OCI-M2 (cell line): ENCODE data around the gene TNIP1.

Experiments
- DNase-seq: peaks from one replicate; lab custom pipeline; 2025; ENCODE audit not compliant: unreplicated experiment; lab: John Stamatoyannopoulos, UW

Gene TNIP1

DNA sequence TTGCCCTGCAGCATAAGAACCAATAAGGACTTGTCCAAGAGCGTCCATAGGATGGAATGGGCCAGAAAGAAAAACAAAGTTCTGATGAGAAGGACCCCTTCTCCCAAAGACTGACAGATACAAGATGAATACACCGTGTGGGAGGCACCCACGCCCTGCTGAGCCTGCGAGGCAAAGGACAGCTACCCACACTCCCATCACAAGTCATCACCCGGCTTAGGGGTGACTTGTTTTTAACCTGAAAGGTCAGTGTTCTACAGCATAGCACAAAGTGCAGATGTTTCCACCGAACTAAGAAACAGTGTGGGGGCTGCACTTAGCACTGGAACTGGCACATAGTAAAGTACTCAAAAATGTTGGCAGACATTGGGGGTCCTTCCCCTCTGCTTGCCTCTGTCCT lies 13.9 kb downstream of the TNIP1 start:
- DNase-seq: no peak

DNA sequence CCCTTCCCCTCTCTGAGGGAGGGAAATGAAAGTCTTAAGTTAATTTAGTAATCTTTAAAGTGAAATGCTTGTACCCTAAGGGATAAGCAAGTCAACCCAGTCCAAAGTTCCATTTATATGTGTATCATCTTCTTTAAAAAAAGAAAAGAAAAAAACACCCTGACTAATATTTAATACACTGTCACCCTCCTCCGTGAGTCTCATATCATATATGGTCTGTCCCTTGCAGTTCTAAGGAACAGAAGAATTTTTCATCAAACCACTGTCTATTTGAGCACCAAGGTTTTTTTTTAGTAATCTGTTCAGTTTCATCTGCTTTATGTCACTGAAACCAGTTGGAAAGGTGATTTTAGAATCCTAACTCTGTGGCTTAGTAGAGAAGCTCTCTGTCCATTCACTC lies 15.2 kb downstream of the TNIP1 start:
- no peak for DNase-seq

DNA sequence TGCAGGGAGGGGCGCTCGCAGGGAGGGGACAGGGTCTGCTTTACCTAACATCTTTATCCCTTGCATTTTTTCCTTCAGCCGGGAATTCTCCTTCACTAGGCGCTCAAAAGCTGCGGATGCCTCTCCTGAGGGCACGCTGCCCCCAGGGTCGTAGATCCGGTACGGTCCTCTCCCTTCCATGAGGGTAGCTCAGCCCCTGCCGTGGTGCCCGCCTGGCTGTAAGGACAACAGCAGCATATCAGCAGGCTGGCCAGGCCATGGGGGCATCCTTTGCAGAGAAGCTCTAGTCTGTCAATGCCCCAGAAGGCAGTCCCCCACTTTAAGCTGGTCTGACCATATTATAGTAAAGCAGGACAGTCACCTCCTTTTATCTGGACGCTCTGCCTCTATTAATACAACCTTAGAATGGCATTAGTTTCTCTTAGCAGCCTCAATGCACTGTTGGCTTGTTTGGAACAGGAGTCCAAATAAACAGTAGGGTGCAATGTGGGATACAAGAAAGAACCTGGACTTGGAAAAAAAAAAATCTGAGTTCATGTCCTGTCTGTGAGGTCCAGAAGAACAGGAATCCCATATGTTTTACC lies 15.8 kb downstream of the TNIP1 start:
- DNase-seq: no peak

DNA sequence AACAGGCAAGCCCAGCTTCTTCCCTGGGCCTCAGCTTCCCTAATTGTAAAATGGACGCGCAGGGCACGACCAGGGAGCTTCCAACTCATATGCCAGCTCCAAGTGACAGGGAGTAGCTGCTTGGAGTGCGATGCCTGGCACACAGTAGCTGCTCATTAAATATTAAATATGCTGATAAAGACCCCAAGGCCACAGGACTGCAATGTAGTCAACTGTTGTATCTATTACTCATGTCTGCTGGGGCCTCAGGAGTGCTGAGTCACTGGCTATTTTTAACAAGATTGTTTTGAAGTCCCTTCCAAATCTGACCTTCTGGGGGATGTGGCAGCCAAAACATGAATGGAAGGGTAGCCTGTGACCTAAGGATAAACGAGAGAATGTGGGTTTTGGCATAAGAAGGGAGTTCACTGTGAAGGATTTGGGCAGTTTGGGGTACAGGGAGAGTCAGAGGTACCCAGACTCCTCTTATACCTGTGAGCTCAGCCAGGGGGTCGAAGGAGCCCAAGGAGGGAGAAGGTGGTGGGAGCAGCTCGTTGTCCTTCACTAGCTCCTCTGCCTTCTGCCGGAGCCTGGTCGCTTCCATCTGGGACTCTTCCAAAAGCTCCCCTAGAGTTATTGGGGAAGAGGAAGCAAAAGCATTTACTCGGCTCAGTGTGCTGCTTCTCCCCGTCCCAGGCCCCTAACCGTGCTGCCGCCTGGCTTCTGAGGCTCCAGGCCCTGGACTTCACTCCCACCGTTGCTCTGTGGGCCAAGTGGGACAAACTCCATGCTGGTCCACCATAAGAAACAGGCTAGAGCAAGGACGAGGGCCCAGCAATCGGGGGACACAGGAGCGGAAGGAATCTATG lies 17.5 kb downstream of the TNIP1 start:
- DNase-seq: no peak

DNA sequence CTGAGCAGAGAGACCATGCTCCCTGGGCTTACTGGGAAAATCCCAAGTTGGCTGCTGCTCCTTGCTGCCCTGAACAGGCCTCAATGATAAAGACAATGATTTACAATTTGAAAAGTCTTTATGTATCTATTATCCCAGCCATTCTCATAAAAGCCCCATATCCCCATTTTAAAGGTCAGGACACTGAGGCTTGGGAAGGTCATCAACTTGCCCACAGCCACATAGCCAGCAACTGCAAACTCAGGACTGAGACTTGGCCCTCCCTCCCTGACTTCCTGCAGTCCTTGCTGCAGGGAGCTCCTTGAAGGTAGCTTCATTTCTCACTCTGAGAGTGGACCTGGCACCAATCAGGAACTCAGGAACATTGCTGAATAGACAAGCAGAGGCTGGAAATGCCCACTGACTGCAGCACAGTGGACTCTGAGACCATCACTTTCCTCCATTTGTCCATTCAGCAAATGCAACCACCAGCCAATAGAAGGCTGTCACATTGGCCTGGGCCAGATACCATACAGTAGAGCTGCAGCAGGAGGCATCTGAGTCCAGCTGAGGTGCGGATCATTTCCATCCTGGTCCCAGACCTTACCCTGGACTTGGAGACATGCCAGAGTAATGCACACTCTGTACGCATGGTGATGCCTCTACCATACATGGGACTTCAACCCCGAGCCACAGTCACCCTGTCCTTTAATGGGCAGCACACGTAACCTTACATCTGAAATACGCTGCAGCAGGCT lies 18.3 kb downstream of the TNIP1 start:
- no peak for DNase-seq

DNA sequence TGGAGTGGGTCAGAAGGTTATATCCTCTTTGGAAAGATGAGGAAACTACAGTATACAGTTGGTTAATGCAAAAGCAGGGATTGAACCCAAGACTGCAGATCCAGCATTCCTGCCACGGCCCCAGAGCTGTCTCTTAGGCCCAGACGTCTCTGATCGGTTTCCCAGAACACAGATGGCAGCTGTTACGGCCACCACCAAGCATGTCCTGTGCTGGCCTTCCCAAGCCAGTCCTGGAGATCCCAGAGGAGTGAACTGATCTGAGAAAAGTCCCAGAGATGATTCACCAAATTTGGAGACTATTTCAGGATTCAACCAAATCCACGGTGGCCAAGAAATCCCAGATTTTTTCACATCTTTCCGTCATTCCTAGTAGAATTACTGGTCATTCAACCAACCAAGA lies 20.1 kb downstream of the TNIP1 start:
- DNase-seq: no peak

DNA sequence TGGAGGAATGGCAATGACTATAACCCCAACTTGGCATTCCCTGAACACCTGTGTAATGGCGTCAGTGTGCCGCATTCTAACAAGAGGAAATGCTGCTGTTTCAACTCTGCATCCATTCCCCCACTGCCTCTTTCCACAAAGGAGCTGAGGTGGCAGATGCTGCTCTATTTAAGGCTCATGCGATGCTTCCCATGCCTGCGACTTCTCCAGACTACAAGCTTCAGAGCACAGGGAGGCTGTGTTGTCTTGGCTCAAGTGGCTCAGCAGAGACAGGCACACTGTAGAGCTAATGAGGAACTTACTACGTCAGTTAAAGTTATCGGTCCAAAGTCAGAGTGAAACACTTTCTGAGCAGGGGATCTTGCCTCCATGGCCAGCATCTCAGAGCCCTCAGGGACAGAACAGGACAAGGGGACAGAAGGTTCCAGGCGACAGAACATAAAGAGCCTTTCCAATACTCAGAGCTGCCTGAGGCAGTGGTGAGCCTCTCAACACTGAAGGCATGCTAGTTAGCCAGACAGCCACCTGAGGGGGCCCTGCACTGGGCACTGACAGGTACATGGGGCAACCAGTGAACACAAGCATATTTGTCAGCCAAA lies 21.8 kb downstream of the TNIP1 start:
- DNase-seq: no peak

DNA sequence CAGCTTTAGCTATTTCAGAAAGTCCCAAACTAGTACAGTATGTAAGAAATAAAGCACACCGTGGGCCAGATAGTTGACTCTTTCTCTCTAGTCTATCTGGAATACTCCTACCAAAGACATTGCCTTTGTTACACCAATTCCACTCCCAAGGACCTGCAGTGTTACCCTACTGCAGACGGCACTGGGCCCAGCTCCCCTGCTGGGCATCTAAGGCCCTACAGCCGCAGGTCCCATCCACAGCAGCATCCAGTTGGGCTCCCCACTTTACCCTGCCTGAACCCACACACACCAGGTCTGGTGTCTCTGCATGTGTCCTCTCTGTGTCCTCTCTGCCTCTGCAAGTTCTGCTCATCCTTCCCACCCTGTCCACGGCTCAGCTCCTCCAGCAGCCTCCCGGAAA lies 22.5 kb downstream of the TNIP1 start:
- no peak for DNase-seq

DNA sequence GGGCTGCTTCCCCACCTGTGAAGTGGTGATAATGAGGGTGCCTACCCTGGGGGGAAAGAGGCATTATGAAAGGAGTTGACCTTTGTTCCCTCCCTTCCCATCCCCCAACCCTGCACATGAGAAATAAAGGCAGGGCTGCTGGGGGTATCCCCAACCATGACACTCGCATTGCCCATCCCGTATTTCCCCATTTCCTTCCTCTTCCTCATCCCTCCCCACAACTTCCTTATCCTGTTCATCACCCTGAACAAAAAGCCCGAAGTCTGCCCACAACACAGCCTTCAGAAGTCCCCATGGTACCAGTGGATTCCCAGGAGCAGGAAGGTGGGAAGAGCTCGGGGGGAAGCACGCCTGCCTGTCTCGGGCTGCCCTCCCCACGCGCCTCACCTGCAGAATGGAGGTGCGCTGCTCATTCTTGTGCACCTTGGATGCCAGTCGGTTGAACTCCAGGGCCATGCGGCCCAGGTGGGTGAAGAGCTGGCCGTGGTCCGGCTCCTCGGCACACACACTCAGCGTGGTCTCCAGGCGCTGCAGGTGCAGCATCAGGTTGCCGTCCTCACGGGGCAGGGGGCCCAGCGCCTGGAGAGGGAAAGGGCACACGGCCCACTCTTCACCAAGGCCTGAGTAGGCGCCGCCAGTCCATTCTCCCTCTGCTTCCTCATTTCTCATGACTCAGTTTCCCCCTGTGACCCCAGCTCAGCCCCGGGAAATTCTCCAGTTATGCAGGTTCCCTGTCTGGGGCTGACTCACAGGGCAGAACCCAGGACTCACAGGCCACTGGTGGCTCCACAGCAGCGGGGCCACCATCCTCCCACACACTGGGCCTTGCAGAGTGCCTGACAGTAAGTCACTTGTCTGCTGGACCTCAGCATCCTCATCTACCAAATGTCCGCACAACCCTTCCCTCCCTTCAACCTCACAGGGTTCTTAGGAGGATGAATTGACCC lies 24.2 kb downstream of the TNIP1 start:
- no peak for DNase-seq

DNA sequence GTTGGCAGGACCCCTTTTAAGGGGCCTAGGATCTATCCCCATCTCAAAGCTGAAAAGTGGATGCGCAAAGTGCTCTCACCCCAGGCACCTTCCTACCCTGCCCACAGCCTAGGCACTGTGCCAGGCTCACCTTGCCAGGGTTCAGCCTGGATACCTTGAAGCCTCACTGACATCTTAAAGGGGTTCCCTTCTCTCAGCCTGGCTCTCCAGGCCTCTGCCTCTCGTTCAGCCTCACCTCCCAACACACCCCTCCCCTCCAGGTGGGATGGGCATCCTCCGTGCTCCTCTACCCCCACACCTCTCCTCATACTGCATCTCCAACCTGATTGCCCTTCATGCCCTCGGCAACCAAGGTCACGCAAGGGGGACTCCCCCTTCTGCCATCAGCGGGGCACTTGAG lies 25.5 kb downstream of the TNIP1 start:
- DNase-seq: no peak

DNA sequence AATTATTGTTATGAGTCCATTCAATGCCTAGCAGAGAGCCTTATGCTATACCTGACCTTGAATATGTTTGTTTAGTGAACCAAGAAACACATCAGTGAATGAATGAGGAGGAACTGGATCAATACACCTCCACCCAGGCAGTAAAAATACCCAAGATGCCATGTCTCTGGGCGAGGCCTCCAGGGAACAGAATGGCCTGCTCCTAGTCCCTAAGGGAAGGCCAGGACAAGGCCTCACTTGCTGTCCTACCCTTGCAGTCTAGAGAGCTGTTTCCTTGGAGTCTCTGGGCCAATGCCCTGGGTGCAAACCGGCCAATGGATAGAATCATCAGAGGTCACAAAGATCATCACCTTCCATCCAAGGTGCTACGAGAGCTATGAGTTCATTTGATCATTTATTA lies 26.1 kb downstream of the TNIP1 start:
- no peak for DNase-seq

DNA sequence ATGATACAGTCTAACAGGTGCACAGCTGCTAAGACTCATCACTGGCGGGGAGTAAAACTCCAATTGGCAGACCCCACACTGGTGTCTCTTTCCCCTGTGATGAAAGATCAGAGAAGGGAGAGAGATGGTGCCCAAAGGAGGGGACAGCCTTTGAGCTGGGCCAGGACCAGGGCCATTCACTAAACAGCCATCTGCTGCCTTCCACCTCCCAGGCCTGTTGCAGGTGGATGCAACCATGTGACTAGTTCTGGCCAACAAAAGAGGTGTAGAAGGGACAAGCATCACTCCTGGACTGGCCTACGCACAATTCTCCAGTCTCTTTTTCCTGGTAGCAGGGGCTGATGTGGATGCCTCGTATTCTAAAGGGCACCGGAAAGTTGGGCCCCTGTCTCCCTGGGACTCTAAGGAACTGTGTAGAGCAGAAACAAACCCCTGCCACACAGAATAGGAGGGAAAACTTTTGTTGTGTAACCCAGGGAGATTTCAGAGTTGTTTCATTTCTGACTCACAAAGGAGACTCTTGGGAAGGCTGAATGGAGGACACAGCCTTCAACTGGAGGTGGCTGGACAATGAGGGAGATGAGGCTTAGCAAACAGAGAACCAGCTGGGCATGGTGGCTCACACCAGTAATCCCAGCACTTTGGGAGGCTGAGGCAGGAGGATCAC lies 26.9 kb downstream of the TNIP1 start:
- no peak for DNase-seq

DNA sequence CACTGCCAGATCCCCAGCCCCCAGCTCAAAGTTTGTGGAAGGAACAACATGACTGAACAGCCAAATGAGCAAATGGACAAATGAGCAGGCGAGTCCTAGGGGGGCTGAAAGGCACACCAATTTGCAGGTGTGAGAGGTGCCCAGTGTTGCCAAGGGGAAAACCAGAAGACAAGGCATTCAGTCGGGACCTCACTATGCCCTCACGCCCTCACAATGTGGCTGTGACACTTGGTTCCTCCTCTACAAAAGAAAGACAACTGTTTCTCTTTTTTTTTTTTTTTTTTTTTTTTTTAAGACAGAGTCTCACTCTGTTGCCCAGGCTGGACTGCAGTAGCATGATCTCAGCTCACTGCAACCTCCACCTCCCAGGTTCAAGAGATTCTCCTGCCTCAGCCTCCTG lies 28.0 kb downstream of the TNIP1 start:
- no peak for DNase-seq

DNA sequence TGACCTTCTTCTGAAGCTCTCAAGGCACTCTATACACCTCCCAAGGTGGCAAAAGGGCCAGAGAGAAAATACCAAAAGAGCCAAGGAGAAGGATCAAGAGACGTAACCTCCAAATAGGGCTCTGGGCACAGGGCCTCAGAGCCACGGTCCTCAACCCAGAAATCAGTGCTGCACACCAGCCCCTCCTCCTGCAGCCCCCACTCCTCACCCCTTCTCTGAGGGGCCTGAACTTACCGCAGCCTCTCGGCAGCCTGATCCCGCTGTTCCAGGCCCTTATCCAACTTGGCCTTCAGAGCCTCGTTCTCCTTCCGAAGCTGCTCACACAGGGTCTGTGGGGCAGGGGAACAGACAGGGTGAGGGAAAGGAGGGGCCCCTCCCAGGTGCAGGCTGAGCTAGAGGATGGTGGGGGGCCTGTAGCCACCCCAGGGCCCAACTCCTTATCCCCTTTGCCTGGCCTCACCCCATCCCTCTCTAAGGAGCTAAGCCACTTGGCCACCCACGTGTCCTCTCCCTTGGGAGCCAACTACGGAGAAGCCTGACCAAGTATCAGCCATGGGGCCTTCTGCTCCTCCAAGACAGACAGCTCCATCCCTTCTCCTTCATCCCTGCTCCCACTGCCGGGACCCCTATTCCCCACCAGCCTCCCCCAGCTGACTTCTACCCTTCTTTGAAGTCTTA lies 28.8 kb downstream of the TNIP1 start:
- no peak for DNase-seq

DNA sequence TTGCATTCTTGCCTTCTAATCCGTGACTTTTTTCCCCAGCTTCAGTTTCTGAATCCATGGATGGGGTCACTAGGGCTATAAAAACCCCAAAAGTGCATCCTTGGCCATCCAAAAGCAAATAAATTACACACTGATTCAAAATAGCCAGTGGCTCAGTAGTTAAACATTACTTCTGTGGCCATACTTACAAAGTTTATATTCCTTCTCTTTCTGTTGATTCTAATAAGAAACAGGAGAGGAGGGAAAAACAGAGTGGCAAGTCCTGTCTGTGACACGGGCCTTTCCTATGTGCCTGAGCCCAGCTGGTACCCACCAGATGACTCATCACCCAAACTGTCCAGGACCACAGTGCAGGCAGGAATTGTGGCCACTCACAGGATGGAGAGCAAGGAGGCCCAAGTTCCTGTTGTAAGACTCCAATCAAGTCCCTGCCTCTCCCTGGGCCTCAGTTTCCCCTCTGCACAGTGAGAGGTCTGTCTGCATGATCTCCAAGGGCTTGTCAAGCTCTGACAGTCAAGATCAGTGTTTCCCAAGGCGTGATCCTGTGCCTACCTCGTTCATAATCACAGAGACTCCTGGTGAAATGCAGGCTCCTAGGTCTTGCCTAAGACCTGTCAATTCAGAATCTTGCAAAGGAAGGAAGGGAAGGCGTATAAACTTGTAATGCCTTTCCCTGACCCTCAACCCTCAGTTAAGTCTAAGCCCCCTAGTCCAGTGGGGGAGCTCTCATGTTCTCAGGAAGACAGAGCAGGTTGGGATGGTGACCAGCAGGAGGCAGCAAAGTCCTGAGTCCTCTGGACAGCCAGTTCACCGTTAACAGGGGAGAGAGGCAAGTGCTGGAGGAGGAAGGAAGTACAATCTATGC lies 29.5 kb downstream of the TNIP1 start:
- DNase-seq: no peak

DNA sequence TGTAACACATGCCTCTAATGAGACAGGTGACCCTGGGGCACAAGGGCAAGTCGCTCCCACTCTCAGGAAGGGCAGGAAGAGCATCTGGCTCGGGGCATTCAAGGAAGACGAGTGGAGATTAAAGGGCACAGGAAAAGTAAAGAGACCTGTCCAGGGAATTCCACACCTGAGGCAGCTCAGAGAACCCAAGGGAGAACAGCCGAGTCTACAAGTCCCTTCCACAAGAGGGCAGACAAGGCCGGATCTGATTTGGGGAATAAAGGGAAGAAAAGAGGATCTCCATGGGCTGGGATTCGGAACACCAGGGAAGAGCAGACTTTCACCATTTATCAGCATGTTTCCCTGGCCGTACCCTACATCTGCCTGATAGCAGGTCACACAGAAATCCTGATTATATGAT lies 32.3 kb downstream of the TNIP1 start:
- no peak for DNase-seq

DNA sequence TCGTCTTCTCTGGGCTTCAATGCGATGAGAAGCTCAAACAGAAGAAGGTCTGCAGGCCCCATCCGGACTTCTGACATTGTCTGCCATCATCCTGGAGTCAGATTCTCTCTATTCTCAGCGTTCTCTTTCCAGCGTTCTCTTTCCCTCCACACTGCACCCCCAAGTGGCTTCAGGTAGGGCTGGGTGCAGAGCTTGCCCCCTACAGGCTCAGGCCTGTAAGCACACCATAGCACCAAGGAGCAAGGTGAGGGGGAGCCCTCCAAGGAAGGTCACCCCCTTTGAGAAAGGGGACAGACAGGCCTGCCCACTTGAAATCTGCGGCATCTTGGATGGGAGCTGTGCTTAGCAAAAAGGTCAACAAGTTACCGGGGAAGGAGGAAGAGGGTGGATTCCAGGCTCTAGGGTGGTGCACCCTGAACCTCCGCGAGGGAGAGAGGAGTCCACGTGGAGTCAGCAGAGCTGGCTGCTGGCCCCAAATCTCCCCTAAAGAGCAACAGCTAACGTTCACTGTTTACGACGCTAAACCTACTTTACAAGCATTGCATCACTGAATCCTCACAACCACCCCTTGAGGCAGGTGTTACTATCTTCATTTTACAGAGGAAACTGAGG lies 32.9 kb downstream of the TNIP1 start:
- DNase-seq: no peak

DNA sequence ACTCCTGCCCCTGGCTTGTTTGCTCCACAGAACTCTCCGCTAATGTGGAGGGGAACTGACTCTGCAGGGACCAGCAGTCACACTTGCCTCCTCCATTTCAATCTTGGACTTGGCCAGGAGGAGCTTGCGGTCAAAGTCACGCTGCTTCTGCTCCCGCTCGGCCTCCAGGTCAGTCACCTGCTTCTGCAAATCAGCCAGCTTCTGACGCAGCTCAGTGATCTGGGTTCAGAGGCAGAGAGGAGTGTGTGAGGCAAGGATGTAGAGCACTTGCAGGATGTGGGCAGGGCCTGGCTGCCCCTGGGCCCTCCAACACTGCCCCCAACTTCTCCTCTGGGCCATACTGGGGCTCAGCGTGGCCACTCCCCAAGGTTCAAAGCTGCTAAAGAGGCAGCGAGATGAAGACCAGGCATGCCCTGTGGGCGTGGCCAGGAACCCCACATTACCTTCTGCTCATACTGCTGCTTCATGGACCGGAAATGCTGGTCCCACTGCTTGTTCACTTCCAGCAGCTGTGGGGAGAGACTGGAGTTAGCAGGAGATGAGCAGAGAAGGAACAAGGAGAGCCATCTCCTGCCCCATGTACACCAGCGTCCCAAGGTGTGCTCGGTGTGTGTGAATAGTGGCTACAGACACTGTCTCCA lies 38.3 kb downstream of the TNIP1 start:
- no peak for DNase-seq
